Activated T-cell treated with anti-CD3 and anti-CD28 coated beads, Interleukin-2, amount 50 U/mL, for 24 hours (primary cell): ENCODE results near the gene TMEM132D.

Experiments
- DNase-seq: peaks from one replicate; pipeline ENCODE4 v3.0.0-alpha.2; 2020
- H3K27ac Mint-ChIP-seq: 2 replicates; pipeline ENCODE4 v1.8.0; 2020; ENCODE audit warnings: mild to moderate bottlenecking, mixed read lengths
- H3K27me3 Mint-ChIP-seq: 2 replicates; pipeline ENCODE4 v1.8.0; 2020; ENCODE audit warnings: mixed read lengths
- H3K36me3 Mint-ChIP-seq: 2 replicates; pipeline ENCODE4 v1.8.0; 2020; ENCODE audit warnings: low read depth, mixed read lengths
- H3K4me1 Mint-ChIP-seq: 2 replicates; pipeline ENCODE4 v1.8.0; 2020; ENCODE audit warnings: low read depth, mixed read lengths
- H3K4me3 Mint-ChIP-seq: 2 replicates; pipeline ENCODE4 v1.8.0; 2020; ENCODE audit warnings: mild to moderate bottlenecking, moderate library complexity, mixed read lengths
- H3K9me3 Mint-ChIP-seq: 2 replicates; pipeline ENCODE4 v1.8.0; 2020; ENCODE audit warnings: mixed read lengths

Gene TMEM132D

DNA sequence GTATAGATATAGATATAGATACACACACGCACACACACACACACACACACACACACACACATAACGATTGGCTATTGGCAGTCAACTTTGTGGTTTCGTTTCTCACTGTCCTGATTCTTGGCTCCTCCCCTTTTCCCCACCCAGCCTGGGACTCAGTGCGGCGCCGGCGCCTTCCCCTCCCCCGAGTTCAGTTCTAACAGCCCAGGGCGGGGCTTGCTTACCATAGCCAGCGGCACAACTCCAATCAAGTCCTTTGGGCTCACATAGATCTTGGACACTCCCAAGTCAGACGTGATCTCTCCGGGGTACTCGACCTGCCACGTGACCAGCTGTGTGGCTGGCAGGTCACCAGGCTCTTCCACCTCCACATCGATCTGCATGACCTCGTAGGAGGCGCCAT lies 566.4 kb downstream of the TMEM132D start:
- Mint-ChIP-seq H3K4me1 (no peaks in the 10 kb centered on the region), H3K36me3 (no peaks in the 10 kb centered on the region), H3K9me3 (peaks cover 12% of the 10 kb centered on the region), H3K4me3 (no peak overlapping the region), H3K27me3 (no peaks in the 10 kb centered on the region), H3K27ac (no peak overlapping the region)
- DNase-seq, result no peak

DNA sequence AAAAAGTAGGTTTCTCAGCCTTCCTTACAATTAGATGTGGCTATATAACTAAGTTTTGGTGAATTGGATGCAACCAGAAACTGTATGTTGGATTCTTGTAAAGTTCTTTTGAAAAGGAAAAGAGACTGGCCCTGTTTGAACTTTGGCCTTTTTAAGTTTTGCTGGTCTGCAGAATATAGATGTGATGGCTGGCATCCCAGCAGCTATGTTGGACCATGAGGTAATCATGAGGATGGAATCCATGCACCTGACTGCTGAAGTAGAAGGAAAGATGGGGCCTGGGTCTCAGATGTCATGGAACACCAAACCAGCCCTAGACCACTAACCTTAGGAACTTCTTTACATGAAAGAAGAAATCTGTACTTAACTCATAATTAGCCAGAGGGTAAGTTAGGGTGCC lies 568.1 kb downstream of the TMEM132D start:
- Mint-ChIP-seq H3K4me3 (no peak overlapping the region), H3K27ac (no peak overlapping the region), H3K36me3 (no peaks in the 10 kb centered on the region), H3K9me3 (peaks cover 6% of the 10 kb centered on the region), H3K27me3 (no peaks in the 10 kb centered on the region), H3K4me1 (no peaks in the 10 kb centered on the region)
- no peak for DNase-seq

DNA sequence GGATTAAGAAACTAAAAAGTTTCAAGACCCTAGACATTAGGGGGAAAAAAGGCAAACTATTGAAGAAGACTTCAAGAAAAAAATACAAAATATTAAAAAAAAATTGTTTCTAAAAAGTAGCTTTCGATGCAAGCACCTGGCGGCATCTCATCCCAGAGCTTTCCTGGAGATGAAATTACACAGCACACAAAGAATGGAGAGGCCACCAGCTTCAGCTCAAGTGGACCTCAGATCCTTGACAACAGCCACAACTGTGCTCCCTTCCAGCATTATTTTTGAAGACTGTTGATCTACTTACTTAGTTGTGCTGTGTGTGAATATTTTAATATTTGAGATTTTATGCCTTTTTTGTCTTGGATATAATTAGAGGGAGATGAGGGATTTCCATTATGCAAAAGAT lies 571.5 kb downstream of the TMEM132D start:
- H3K4me1 Mint-ChIP-seq, result no peaks in the 10 kb centered on the region
- no peaks in the 10 kb centered on the region for H3K36me3 Mint-ChIP-seq
- H3K4me3 Mint-ChIP-seq, result no peak overlapping the region
- no peak overlapping the region for H3K27ac Mint-ChIP-seq
- H3K9me3 Mint-ChIP-seq, result peaks cover 8% of the 10 kb centered on the region
- no peak for DNase-seq
- no peaks in the 10 kb centered on the region for H3K27me3 Mint-ChIP-seq

DNA sequence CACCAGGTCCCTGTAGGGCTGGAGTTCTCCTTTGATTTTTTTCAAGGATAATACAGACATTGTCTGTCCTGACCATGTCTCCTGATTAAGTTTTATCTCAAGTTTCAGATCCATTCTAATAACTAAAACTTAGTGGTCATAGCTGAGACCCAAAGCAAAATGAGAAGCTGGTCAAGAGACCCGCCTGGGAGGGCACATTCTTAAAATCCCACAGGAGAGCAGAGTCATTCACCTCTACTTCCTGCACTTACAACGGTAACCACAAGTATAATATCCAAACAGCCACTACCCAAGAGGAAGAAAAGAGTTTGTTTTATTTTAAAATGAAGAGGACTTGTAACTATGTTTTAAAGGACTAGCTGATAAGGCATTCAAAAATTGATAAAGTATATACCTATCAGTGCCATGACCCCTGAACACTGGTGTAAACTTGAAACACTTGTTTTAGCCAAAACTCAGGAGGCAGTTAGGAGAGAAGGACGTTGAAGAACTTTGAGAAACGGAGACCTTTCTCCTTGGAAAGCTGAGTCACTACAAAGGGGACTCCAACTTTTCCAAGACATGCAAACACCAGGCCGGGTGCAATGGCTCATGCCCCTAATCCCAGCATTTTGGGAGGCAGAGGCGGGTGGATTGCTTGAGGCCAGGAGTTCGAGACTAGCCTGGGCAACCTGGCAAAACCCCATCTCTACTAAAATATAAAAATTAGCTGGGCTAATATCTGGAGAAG lies 572.3 kb downstream of the TMEM132D start:
- H3K9me3 Mint-ChIP-seq, result peaks cover 8% of the 10 kb centered on the region
- no peaks in the 10 kb centered on the region for H3K36me3 Mint-ChIP-seq
- H3K4me3 Mint-ChIP-seq, result no peak overlapping the region
- DNase-seq, result no peak
- H3K27ac Mint-ChIP-seq, result no peak overlapping the region
- H3K4me1 Mint-ChIP-seq, result no peaks in the 10 kb centered on the region
- no peaks in the 10 kb centered on the region for H3K27me3 Mint-ChIP-seq

DNA sequence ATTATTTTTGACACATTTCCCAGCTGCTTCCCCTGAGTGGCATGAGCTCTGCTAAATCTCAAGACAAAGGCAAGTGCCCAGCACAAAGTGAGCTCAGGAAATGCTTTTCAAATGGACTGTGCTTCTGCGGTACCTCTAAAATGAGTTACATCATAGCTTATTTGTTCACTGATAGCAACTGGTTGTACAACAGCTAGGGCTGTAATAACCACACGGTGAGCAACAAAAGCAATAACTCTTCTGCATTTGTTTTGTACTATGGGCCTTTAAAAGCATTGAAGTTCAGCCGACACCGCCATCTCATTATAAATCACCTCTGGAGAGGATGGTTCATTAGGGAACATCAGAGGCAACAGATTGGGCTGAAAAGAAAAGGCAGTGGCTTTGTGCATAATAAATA lies 575.6 kb downstream of the TMEM132D start:
- H3K36me3 Mint-ChIP-seq, result no peaks in the 10 kb centered on the region
- H3K9me3 Mint-ChIP-seq, result peaks cover 8% of the 10 kb centered on the region
- peaks cover 3% of the 10 kb centered on the region for H3K27me3 Mint-ChIP-seq
- H3K4me3 Mint-ChIP-seq, result no peak overlapping the region
- H3K27ac Mint-ChIP-seq, result no peak overlapping the region
- H3K4me1 Mint-ChIP-seq, result no peaks in the 10 kb centered on the region
- no peak for DNase-seq

DNA sequence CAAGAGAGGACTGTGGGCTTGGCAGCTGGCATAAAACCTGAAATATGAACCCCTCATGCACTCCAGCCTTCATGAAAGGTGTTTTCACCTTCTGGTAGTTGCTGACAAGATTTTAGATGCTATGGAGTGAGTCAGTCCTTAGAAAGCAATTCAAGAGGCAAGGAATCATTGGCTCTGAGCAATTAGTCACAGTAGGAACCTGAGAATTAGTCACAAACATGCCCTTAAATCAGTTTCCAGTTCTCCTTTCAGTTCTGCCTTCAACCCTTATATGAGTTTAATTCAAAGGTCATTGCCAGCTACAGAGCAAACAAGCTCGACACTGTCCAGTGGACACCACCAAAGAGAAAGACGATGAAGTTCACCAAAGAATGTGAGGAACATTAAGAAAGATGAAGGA lies 578.3 kb downstream of the TMEM132D start:
- no peak overlapping the region for H3K4me3 Mint-ChIP-seq
- H3K4me1 Mint-ChIP-seq, result no peaks in the 10 kb centered on the region
- DNase-seq, result no peak
- no peaks in the 10 kb centered on the region for H3K36me3 Mint-ChIP-seq
- peaks cover 3% of the 10 kb centered on the region for H3K27me3 Mint-ChIP-seq
- no peak overlapping the region for H3K27ac Mint-ChIP-seq
- H3K9me3 Mint-ChIP-seq, result peaks cover 5% of the 10 kb centered on the region

DNA sequence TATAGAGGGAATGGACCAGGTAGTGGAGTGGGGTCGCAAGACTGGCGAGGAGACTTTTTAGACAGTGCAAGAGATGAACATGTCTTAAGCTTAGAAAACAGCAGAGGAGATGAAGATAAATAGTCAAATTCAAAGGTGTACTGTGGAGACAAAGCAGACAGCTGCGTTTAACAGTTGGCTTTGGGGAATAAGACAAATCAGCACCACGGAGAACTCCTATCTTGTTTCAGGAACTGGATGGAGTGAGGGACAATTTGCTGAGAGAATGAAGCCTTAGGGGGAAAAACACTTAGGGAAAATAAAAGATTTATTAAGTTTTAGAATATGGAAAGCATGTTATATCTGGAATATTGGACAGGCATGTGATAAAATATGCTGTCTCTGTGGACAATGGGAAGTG lies 591.8 kb downstream of the TMEM132D start:
- DNase-seq, result no peak
- H3K4me1 Mint-ChIP-seq, result no peaks in the 10 kb centered on the region
- H3K27ac Mint-ChIP-seq, result no peak overlapping the region
- peaks cover 4% of the 10 kb centered on the region for H3K9me3 Mint-ChIP-seq
- H3K27me3 Mint-ChIP-seq, result no peaks in the 10 kb centered on the region
- H3K36me3 Mint-ChIP-seq, result no peaks in the 10 kb centered on the region
- no peak overlapping the region for H3K4me3 Mint-ChIP-seq

DNA sequence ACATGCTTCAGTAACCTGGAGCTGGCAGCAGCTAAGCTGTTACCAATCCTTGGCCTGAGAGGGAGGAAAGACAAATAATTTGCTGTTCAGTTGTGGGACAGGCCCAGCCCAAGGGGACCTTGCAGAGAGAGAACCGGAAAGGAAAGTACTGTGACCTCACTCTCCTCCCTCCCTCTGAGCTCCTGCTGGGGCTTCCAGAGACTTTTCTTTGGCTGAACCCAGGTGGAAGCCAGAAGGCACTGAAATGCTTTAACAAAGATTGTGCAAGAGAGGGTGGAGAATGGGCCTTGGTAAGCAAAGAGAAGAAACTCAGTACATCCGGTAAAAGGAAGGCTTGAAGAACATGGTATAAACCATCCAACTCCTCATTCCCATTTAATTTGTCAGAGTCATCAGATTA lies 593.5 kb downstream of the TMEM132D start:
- Mint-ChIP-seq H3K36me3 (no peaks in the 10 kb centered on the region), H3K4me3 (no peak overlapping the region), H3K4me1 (no peaks in the 10 kb centered on the region), H3K27me3 (no peaks in the 10 kb centered on the region), H3K9me3 (peaks cover 4% of the 10 kb centered on the region), H3K27ac (no peak overlapping the region)
- DNase-seq, result no peak

DNA sequence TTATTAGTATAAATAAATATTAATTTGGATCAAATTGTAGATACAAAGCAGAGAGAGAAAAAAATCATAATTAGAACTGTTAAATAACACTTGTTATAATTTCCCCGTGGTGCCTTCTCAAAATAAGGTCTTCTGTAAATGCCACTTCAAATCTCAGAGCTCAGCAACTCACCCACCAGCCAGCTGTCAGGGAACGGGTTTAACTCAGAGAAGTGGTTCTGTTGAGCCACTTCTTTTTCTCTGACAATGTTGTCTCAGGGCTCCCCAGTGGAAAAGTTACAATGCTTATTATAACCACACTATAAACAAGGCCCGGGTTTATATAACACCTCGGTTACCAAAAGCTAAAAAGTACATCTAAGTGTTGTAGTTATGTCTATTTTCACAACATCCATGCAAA lies 598.0 kb downstream of the TMEM132D start:
- Mint-ChIP-seq H3K27me3 (no peaks in the 10 kb centered on the region), H3K9me3 (peaks cover 5% of the 10 kb centered on the region), H3K36me3 (no peaks in the 10 kb centered on the region), H3K4me1 (no peaks in the 10 kb centered on the region), H3K27ac (no peak overlapping the region), H3K4me3 (no peak overlapping the region)
- no peak for DNase-seq

DNA sequence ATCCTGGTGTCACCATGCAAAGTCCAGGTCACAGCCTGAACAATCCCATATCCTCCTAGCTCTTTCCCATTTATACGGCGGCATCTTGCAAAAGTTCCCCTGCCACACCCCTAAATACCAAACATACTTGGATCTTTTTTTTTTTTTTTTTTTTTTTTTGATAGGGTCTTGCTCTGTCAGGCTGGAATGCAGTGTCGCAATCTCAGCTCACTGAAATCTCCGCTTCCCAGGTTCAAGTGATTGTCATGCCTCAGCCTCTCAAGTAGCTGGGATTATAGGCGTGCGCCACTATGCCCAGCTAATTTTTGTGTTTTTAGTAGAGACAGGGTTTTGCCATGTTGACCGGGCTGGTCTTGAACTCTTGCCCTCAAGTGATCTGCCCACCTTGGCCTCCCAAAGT lies 599.3 kb downstream of the TMEM132D start:
- no peaks in the 10 kb centered on the region for H3K27me3 Mint-ChIP-seq
- DNase-seq, result no peak
- no peaks in the 10 kb centered on the region for H3K4me1 Mint-ChIP-seq
- peaks cover 7% of the 10 kb centered on the region for H3K9me3 Mint-ChIP-seq
- no peaks in the 10 kb centered on the region for H3K36me3 Mint-ChIP-seq
- H3K27ac Mint-ChIP-seq, result no peak overlapping the region
- no peak overlapping the region for H3K4me3 Mint-ChIP-seq

DNA sequence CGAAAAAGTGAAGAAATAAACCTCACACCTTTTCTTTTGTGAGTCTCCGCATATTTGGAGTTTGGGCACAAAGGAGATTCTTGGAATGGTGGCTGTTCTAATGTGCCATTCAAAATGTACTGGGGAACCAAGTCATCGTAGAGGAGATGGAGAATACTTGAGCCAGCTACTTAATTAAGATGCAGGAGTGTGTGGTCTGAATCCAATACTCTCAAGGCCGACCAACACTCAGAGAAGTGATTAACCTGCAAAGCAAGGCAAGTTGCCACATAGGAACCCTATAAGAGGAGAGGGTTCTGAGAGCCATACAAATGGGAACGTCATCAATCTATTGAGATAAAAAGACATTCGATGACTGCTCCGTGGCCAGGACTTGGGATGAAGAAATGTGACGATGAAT lies 603.8 kb downstream of the TMEM132D start:
- Mint-ChIP-seq H3K4me3 (no peak overlapping the region), H3K9me3 (peaks cover 12% of the 10 kb centered on the region), H3K27me3 (no peaks in the 10 kb centered on the region), H3K4me1 (no peaks in the 10 kb centered on the region), H3K27ac (no peak overlapping the region), H3K36me3 (no peaks in the 10 kb centered on the region)
- DNase-seq, result no peak

DNA sequence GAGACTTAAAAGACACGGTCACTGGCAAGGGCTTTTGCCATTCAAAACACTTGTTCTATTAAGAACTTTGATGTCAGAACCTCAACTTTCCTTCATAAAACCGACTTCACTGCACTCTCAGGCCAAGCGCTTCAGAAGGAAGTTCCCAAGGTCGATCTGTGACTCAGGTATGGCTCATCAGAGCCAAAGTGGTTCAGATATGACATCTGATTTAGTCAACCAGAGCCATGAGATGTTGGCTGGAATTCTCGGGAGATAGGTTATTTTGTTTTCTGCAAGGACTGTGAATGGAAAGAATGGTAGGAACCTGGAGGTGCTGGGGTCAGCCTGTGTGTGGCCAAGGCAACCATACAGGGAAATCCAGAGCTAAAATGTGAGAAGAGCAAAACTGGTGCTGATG lies 604.9 kb downstream of the TMEM132D start:
- no peak for DNase-seq
- H3K27me3 Mint-ChIP-seq, result no peaks in the 10 kb centered on the region
- H3K36me3 Mint-ChIP-seq, result no peaks in the 10 kb centered on the region
- no peak overlapping the region for H3K4me3 Mint-ChIP-seq
- H3K9me3 Mint-ChIP-seq, result peaks cover 8% of the 10 kb centered on the region
- no peaks in the 10 kb centered on the region for H3K4me1 Mint-ChIP-seq
- no peak overlapping the region for H3K27ac Mint-ChIP-seq

DNA sequence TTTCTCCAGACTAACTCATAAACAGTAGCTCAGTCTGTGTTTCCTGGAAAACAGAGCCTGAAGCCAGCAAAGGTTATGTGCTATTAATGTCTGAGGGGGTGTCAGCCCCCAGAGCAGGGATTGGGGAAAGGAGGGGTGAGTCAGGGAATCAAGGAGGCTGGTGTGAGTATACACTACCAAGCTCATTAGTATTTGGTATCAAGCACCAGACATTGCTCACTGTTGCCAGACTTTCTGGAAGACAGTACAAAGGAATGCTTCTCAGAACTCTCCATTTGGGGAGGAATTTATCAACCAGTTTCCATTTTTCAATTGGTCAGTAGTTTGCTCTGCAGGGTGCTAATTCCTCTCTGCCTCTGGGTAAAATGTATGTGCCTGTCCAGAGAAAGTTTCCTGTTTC lies 607.2 kb downstream of the TMEM132D start:
- Mint-ChIP-seq H3K27me3 (no peaks in the 10 kb centered on the region), H3K36me3 (no peaks in the 10 kb centered on the region), H3K9me3 (peaks cover 10% of the 10 kb centered on the region), H3K27ac (no peak overlapping the region), H3K4me3 (no peak overlapping the region), H3K4me1 (no peaks in the 10 kb centered on the region)
- DNase-seq, result no peak

DNA sequence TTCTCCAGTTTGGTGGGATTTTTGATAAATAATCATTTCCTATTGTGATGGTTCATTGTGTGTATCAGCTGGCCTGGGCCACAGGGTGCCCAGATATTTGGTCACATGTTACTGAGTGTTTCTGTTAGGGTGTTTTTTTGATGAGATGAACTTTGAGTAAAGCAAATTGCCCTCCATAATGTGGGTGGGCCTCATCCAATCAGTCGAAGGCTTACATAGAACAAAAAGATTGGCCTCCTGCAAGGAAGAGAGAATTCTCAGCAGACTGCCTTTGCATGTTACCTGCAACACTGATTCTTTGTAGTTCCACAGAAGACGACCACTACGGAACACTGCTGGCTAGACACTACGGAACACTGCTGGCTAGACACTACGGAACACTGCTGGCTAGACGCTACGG lies 609.0 kb downstream of the TMEM132D start:
- Mint-ChIP-seq H3K27ac (no peak overlapping the region), H3K4me3 (no peak overlapping the region), H3K9me3 (peaks cover 7% of the 10 kb centered on the region), H3K27me3 (no peaks in the 10 kb centered on the region), H3K36me3 (no peaks in the 10 kb centered on the region), H3K4me1 (no peaks in the 10 kb centered on the region)
- no peak for DNase-seq

DNA sequence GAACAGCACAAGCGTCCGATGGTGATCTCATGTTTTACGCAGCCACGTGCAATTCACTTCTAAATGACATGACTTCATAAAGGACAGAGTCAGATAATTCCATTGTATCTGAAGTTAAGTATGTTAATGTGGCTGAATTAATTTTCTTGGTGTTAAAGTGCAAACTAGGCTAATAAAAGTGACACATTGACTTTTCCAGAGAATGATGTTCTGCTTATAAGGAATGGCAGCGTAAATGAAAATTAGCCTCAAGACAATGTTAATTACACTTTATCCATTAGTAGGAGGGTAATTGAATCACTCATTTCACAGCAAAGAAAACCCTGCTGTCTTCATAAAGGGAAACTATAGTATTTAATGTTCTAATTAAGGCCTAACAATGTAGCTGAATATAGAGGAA lies 624.1 kb downstream of the TMEM132D start:
- no peak for DNase-seq
- no peak overlapping the region for H3K4me3 Mint-ChIP-seq
- H3K9me3 Mint-ChIP-seq, result peaks cover 14% of the 10 kb centered on the region
- H3K36me3 Mint-ChIP-seq, result no peaks in the 10 kb centered on the region
- no peaks in the 10 kb centered on the region for H3K27me3 Mint-ChIP-seq
- no peaks in the 10 kb centered on the region for H3K4me1 Mint-ChIP-seq
- no peak overlapping the region for H3K27ac Mint-ChIP-seq
